Activated CD8-positive, alpha-beta memory T cell treated with anti-CD3 and anti-CD28 coated beads, Interleukin-2, amount 50 U/mL, for 1 hour (primary cell): ENCODE results near the gene SGK1.

ENCODE experiments used
- DNase-seq: peaks from one replicate; pipeline ENCODE4 v3.0.0-alpha.2; 2020; ENCODE audit errors: extremely low read depth

SGK1 gene

DNA sequence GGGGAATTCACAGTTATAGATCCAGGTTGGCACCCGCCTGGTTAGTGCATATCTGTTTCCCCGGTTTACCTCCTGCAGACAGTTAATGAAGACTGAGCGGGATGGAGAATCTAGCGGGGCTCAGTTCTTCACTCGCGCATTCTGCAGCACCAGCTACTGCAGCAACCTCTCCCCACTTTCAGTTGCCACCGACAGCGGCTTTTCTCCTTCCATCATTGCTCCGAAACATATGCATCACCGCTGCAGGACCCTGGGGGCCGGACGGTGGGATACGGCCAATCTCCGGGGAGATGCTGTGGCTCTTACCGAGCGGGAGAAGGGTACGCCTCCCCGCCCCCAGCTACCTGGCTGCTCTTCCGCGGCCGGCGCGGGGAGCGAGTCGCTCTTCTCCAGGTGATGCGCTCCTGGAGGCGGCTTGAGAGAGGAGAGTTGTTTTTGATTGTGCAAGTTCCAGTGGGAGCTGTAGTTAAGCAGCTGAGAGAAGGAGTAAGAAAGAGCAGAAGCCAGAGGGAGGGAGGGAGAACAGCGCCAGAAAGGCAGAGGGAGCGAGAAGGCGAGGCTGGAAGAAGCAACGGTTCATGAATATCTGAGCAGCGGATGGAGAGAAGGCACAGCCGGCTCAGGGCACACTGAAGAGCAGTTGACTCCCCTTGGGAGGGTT is at the start of gene SGK1:
TSS of gene SGK1 (minus strand) at position 642 of the 661 bp plus-strand sequence. CDS start 652 bp downstream, outside the sequence.
- DNase-seq, result no peak

DNA sequence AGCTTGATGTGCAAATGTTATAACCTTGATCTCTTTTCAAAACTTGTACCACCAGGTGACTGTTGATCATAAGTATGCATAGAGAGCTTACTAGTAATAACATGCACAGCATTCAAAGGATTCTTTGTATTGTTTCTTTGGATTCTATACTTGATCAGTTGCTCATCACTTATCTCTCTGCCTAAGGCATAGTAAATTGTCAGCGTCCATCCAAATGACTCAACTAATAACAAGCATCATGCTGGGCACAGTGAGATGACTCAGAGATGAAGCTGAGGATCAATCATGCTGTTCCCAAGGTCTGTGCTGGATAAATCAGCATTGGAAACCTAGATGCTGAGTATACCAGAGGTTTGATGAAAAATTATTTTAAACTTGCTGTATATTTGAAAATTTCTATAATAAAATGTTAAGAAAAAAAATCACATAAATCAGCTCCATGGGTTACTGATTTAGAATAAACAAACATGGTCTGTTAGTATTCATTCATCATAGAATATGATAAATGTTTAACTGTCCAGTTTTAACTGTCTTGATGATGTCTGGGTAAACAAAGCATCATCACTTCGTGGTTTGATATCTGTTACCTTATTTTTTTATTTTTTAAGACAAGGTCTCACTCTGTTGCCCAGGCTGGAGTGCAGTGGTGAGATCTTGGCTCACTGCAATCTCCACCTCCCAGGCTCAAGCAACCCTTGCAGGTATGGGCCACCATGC is 45.6 kb upstream of the SGK1 start:
- no peak for DNase-seq

DNA sequence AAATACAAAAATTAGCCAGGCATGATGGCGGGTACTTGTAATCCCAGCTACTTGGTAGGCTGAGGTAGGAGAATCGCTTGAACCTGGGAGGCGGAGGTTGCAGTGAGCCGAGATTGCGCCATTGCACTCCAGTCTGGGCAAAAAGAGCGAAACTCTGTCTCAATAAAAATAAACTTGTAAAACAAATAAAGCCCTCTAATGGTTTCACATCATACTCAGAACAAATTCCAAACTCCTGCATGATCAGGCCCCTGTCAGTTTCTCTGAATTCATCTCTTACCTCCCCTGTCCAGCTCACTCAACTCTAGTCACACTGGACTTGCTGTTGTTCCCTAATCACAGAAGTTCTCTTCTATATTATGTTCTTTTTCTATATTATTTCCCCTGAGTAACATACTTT is 43.1 kb upstream of the SGK1 start:
- DNase-seq, result no peak

DNA sequence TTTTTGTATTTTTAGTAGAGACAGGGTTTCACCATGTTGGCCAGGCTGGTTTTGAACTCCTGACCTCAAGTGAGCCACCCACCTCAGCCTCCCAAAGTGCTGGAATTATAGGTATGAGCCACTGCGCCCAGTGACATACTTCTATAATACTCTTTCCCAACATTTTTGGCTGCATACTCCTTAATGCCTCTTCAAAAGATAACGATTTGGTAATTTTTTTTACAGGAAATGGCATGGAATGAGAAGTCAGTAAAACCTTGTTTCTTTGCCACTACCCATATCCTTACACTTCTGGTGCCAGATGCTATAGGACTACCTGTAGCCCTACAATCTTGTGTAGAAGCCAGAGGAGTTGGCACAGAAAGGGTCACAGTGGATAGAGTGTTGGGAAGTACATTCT is 41.4 kb upstream of the SGK1 start:
- DNase-seq, result no peak

DNA sequence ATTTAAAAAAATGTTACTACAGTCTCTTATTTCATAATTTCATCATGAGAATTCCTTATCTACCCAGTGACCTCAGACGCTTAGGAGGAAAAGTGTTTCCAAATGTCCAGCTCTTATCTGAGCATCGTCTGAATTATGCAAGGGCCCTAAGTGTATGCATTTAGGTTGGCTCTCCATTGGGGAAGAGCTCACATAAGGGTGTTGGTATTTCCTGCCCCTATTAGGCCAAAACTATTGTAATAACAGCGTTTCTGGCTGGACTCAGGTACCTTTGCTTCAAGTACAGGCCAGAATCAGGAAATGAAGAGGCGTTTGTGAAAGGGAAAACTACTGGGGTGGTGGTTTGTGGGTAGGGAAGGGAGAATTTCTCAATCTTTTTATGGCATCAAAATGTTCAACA is 40.4 kb upstream of the SGK1 start:
- no peak for DNase-seq

DNA sequence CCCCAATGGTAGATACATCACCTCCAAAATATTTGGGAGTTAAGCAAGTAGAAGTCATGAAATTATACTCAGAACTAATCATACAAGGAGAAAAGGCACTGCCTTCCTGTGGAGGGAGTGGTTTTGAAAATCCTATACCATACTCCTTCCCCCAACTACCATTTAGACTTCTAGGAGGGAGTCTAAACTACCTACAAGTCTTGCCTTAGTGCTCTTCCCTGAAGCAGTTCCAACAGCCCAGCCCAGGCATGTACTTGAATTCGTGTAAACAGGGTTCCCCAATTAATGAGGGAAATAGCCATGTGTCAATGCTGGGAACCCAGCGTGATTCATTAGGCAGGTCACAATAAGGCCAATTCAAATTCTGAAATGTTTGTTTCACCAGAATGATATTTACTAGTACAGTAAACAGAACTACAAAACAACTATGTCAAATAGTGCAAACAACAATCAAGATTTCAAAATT is 39.1 kb upstream of the SGK1 start:
- DNase-seq, result no peak

DNA sequence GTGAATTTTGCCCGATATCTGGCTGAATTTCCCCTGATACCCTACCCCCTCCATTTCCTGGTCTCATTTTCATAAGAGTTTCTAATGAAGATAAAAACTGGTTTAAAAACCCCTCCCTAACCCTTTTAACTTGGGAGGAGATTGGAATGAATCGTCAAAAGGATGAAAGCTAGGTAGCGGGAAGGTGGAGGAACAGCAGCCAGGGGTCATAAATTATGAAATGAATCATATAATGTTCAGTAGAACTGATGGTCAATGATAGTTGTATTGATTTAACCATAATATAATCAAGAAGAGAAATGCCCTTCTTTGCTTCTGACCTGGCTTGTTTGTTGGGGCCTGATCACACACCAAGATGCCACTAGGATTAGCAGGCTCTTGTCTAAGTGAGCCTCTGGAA is 38.5 kb upstream of the SGK1 start:
- no peak for DNase-seq

DNA sequence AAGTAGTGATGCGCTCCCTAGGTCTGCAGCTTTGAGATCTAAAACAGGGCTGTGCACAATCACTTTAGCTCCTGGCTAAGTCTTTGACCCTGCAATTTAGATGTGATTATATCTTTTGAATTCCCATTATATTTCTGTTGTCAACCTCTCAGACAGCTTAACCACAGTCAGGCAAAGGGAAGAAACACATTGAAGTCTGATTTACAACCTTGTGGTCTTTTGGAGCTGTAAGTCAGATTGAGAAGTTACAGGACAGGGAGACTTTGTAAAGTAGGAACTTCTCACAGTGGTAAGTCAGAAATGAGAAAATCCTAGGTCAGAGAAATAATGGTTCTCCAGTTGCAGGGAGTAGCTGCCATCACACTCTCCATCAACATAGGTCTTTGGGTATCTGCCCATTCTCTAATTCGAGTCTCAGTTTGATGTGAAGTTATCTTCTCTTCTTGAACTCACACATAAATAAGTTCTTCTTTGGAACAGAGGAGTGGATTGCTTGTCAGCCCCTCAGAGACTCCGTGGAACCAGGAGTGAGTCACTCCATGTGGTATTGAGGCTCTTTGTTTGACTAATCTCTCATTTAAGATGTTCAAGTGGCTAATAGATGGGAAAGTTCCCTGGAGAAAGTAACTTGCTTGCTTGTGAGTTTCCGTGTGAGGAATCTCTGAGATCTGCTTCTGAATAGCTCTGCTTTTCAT is 35.0 kb upstream of the SGK1 start:
- no peak for DNase-seq

DNA sequence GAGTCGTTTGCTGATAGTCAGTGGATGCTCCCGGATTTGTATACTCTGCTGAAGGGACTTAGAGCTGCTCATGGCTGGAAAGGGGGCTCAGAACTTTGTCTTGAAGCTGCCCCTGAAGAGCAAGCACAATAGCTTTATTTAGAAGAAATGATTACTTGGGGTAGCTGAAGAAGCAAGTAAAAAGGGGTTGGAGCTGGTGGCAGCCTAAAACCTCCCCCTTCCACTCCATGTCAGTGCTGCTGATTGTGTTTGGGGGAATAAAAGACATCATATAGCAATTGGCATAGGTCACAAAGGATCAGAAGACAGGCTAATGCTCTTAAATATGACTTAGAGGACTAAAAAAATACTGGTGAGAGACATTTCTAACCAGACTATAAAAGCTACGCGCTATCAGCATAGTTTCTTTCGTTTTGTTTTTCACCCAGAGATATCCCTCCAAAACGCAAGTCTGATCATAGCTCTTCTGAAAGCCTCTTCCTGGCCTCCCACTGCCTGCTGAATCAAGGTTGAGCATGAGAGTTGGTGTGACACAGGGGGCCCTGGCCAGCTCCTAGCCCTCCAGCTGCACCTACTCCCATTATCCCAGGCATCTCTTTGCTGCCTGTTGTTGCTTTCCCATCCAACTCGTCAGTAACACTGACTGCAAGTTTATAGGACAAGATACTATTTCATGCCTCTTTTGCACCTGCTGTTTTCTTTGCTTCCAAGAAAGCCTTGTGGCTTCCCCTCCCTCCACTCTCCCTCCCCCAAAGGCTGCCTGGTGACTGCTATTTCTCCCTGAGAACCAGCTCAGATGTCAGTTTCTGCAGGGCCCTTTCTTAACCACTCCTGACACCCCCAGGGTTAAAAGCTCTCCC is 33.9 kb upstream of the SGK1 start:
- DNase-seq, result no peak

DNA sequence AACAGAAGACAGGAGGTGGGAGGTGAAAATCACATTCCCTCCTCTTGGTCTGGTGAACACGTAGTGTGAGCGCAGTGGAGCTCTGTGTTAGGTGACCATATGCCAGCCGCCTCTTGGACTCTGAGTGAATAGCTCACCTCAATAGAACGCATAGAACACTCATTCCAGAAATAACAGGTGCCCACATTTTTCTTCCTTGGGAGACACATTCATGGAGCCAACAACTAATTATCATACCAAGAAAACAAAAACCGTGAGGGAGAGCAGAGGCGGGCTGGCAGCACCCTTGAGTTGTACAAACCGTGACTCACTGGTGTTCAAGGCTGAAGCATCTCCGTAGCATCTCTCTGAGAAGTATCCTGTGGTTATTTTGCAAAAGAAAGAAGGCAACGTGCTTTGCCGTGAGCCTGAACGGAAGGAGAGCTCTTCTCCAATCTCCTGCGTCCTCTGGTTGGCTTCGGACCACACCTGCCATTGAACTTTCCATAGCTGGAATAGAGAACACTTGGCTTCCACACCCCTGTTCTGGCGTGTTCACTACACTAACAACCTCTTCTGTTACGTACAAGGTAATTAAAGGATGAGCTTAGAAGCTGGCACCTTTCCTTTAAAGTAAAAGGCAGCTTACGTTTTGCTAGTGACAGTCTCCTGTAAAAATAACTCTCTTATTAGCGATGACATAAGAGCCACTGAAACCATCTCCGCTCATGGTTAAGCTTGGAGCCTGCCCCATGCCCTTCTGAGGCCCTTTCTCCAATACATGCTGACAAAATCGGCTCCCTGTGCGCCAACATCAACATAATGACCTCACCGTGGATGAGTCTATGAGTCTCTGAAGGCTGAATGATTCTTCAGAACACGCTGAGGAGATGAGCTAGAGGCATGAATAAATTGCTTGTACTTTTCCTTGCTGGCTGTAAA is 30.2 kb upstream of the SGK1 start:
- DNase-seq, result no peak

DNA sequence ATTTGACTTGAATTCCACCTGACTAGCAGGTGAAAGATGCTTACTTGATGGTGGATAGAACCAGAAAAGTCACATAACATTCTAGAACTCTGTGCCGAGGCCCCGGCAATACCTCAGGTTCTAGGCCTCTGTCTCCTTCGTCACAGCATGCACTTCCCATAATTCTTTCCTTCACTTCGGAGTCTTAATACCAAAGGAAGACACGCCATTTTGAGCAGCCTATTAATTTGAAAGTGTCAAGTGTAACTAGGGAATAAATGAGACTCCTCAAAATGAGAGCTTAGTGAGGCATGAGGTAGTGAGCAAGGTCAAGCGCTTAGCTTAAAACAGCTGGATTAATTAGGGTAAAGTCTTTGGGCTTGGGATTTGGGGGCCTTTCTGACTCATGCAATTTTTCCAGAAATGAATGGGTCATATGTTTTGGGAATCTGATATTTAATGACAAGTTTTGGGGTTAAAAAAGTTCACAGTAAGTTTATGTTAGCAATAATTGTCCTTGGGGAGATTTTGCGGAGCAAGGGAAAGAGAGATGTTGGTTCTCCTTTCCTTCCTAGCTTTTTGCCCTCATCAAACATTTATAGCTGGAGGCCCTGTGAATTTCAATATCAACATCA is 29.1 kb upstream of the SGK1 start:
- no peak for DNase-seq

DNA sequence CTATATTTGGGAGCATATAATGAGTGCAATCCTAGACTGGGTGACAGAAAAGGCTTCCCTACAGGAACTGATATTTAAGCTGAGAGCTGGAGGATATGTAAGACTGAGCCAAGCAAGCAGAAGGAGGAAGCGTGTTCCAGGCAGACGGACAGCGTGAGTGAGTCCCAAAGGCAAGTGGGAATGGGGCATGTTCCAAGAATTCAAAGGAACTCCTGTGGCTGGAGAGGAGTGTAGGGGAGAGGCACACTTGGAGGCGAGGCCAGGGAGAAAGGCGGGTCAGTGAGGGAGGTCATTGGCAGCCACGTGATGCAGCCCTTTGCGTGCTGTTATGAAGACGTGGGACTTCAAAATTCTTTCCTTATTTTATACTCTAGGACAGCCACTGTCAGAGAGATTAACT is 27.9 kb upstream of the SGK1 start:
- DNase-seq, result no peak

DNA sequence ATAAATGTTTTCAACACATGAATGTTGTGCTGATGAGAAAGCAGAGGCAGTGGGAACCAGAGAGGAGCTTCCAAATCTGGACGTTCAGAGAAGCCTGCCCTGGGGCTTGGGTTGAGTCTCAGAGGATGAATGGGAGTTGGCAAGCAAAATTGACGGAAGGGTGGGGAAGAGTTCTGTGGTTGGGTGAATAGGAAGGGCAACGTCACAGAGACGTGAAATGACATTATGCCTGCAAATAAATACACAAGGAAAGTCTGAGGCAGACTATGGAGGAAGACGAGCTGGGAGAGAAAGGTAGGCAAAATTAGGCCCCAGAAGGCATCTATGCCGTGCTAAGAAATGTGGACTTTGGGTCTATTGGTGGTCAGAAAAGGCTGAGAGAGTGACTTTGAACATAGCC is 25.2 kb upstream of the SGK1 start:
- no peak for DNase-seq

DNA sequence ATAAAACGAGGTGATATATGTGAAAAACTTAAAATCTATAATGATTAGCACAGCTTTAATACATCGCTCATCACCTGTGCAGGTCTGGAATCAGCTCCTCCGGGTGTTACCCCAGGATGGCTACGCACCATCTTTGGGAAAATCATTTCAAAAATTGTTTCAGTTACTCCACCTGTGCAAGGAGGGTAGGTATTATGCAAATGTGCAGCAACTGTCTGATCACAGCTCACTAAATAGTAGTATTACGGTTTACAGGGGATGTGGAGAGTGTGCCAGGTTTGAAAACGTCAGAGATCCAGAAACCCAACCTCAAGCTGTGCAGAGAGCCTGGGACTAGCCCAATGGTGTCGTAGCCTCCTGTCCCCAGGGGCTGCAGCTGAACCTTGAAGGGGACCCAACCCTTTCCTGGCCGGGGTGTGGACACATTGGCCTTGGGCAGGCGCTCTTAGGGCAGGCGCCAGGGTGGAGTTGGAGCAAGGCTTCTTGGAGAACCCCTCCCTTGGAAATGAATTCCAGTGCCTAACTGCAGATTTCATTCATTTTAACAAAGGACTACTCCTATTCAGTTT is 24.2 kb upstream of the SGK1 start:
- no peak for DNase-seq

DNA sequence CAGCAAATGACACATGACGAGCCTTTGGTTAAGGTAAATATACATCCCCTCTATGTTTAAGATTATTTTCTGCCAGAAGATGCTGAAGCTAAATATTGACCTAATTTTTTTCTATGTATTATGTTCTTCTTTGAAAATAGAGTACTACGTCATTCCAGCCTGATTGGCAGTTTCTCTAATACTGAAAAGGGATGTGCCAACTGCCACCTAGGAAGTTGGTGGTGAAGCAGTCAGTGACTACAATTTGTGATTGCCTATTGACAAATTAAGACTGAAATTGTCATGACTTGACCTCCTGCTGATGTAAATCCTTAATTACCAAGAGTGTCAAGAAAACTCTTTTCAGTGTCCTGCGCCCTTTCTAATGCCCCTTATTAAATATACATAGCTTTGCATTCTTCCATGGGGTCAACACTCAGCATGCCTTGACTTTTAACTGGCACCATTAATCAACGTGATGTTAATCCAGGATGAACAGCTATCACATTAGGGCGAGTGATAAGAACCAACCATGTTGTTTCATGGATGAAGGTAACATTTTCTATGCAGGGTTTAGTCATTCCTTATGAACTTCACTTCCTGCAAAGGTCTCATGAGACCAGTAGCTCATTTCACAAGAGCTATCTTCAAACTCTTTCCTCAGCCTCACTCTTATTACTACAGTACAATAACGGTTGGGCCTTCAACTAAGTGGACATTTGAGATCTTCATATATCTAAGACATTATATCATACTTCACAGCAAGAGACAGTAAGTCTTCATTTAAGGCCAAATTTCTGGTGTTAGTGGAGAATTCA is 22.5 kb upstream of the SGK1 start:
- no peak for DNase-seq

DNA sequence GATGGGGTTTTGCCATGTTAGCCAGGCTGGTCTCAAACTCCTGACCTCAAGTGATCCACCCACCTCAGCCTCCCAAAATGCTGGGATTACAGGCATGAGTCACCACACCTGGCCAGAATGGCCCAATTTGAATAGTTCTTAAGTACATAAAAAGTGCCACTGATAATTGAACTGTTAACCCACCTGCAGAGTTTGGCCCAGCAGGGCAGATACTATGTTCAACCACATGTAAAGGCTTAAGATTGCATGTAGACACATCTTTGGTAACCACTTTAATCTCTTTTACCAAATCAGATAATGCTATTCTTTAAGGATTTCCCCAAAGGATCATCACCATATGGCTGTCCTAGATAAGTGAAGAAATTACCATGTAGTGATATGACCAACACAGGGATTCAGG is 21.3 kb upstream of the SGK1 start:
- no peak for DNase-seq

DNA sequence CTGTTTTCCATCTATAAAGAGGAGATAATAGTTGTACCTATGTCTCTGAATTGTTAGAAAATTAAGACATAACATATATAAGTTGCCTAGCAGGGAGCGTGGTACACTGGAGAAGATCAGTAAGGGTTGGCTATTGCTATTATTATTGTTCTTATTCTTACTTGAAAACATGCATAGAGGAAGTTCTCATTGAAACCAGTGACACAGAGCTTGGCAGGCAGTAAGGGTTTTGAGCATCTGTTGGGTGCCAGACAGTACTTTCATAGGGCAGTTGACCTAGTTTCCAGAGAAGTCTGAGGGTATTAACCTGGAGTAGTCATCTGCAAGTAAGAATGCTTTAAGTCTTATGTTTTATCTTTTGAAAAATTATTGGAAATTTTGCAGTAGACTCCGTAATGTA is 13.3 kb upstream of the SGK1 start:
- no peak for DNase-seq

DNA sequence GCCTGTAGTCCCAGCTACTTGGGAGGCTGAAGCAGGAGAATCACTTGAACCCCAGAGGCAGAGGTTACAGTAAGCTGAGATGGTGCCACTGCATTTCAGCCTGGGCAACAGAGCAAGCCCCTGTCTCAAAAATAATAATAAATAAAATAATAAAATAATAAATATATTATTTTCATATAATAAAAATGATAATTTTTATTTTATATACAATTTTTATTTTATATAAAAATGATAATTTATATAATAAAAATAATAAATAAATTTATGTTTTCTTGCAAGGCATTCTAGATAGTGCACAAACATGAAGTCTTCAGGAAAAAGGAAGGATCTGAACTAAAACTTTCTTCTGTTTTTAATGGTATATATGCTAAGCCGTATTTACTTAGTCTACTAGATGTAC is 12.6 kb upstream of the SGK1 start:
- DNase-seq, result no peak

DNA sequence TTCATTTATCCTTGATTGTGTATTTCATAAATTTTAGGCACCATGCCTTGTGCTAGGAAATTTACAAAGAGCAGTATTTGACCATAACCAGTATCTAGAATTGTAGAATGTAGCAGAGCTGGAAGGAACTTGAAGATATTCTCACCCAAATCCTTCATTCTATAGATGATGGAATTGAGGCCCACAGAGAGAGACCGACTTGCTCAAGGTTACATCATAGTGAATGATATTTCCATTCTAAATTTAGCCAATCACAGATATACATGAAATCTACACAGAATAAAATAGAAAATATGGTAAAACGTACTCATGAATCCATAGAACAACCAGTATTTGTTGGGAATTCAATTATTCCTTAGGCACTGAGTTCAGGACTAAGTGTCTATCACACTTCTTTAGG is 10.9 kb upstream of the SGK1 start:
- DNase-seq, result no peak
